ENCODE data around the gene NOX3. TPM values are rescaled to one million over a fixed set of nuclear protein-coding genes. Genes with fewer than 3 reads are reported as not detected.

NOX3 gene
- total and polyA plus RNA-seq, 2 of the 8 experiments (the other 6 are each of a cell fraction or from before 2014, with no cell fraction given): not detected

DNA sequence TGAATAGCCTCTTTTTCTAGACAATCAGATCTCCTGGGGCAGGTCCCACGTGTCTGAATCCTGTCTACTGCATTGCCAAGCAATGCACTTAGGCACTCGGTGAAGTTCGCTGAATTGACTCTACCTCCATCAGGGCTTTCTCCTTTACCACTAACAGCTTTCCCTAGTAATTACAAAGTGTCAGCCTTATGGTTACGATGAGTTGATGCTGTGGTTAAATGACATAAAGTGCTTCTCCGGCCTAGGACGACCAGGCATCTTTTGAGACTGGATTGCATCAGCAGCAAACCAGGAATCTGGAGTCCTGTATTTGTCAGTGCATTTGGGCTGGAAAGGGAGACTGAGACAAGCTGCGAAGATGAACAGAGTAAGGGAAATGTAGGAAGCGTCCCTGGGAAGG lies 21.5 kb downstream of the NOX3 start (continued):
- TF ChIP-seq KDM4A (IDR thresholded peaks at IDR 0.05; ENCODE audit: low read depth, low read length, severe bottlenecking) (no peak), NANOG (IDR thresholded peaks at IDR 0.05; ENCODE audit: insufficient read depth, low read depth, low read length, poor library complexity, severe bottlenecking) (no peak), SP2 (IDR thresholded peaks at IDR 0.05; ENCODE audit: low read length) (no peak), POU5F1 (IDR thresholded peaks at IDR 0.05; ENCODE audit: low read depth, low read length) (no peak), TAF1 (IDR thresholded peaks at IDR 0.05; ENCODE audit: low read depth, low read length) (no peak)
